ENCODE measurements around the gene ATP6V1D.
"Not testable (repeated sequence)": the region's sequence is repeated elsewhere in the genome, so short reads cannot be mapped to it uniquely, and the experiment has no call there.

ATP6V1D gene

GRCh38 chr14:67331368-67332125 is 28.1 kb downstream of the ATP6V1D start:
- no peak for TF ChIP-seq CTCF (conservative IDR thresholded peaks at IDR 0.05; ENCODE audit: control insufficient read depth, insufficient read depth, low read depth, low read length)
- H3K4me3 ChIP-seq (ENCODE audit: control insufficient read depth, low read depth, low read length), result no peak overlapping the region
- DNase-seq (ENCODE audit: low read depth), result no peak

GRCh38 chr14:67329666-67330065 is 29.9 kb downstream of the ATP6V1D start:
- H3K4me3 ChIP-seq (ENCODE audit: control insufficient read depth, low read depth, low read length); DNase-seq (ENCODE audit: low read depth): not testable (repeated sequence)

- DNase-seq (ENCODE audit: low read depth), result no peak
Measured at GRCh38 chr14:67319142-67319541, 40.5 kb downstream of the ATP6V1D start.

GRCh38 chr14:67317822-67318221 is 41.8 kb downstream of the ATP6V1D start:
- H3K4me3 ChIP-seq (ENCODE audit: control insufficient read depth, low read depth, low read length), result no peak overlapping the region
- no peak for DNase-seq (ENCODE audit: low read depth)
- no peak for TF ChIP-seq CTCF (conservative IDR thresholded peaks at IDR 0.05; ENCODE audit: control insufficient read depth, insufficient read depth, low read depth, low read length)

More at GRCh38 chr14:67319142-67319541, 40.5 kb downstream of the ATP6V1D start:
- no peak for TF ChIP-seq CTCF (conservative IDR thresholded peaks at IDR 0.05; ENCODE audit: control insufficient read depth, insufficient read depth, low read depth, low read length)
- H3K4me3 ChIP-seq (ENCODE audit: control insufficient read depth, low read depth, low read length), result no peak overlapping the region

- no peak for DNase-seq (ENCODE audit: low read depth)
- H3K4me3 ChIP-seq (ENCODE audit: control insufficient read depth, low read depth, low read length), result no peak overlapping the region
- no peak for TF ChIP-seq CTCF (conservative IDR thresholded peaks at IDR 0.05; ENCODE audit: control insufficient read depth, insufficient read depth, low read depth, low read length)
Measured at GRCh38 chr14:67313153-67313552, 46.5 kb downstream of the ATP6V1D start.

GRCh38 chr14:67311868-67312267 is 47.7 kb downstream of the ATP6V1D start:
- H3K4me3 ChIP-seq (ENCODE audit: control insufficient read depth, low read depth, low read length), result no peak overlapping the region
- TF ChIP-seq CTCF (conservative IDR thresholded peaks at IDR 0.05; ENCODE audit: control insufficient read depth, insufficient read depth, low read depth, low read length), result no peak
- no peak for DNase-seq (ENCODE audit: low read depth)

Measured in fibroblast of mammary gland (primary cell).